AG08395 (cell line): Measurements from ENCODE around the gene TBC1D4.

Source experiments
- DNase-seq: peaks from one replicate; pipeline ENCODE4 v3.0.0; 2012; ENCODE audit warnings: mixed read lengths, low spot score

Gene TBC1D4

DNA sequence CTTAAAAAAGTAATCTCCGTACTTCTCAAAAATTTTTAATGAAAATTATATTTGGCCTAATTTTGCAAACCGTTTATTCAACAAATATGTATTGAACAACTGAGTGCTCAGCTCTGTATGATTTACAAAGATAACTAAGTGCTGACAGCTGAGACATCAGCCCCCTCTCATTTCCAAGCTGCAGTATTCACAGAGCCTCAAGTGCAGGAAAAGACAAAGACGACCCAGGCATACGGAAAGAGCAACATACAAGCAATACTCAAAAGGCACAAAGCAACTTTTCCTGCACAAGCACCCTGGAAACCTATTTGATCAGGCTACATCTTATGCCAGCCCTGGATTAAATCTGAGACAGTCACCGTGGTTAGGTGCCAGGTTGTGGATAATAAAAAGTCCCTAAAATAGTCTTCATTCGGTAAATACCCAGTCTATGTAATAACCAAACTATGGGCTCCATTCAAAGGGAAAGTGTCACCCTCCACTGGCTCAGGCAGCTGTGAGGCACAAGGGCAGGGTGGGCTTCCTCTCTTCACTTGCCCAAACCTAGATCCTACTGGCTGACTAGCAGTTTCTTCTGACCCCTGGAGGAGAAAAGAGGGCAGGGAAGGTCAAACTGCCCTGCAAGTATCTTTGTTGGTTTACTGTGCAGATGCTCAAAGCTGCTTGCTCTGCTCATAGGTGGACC lies 65.5 kb downstream of the TBC1D4 start:
- no peak for DNase-seq

DNA sequence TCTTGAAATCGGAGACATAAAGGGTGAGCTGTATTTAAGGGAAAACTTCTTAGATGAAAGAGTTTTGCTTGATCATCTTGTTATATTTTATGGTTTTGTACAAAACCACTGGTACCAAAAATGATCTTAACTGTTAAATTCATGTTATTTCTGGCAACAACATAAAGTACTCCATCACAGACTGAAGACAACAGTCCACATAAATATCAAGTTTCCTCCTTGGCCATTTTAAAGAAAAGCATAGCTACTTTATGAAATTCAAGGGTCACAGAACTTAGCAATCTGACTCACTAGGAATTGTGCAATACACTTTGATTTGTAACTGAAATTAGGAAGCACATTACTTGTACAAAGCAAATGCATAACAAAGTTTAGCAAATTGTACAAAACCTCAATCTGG lies 66.3 kb downstream of the TBC1D4 start:
- DNase-seq: peak; percentile 50

DNA sequence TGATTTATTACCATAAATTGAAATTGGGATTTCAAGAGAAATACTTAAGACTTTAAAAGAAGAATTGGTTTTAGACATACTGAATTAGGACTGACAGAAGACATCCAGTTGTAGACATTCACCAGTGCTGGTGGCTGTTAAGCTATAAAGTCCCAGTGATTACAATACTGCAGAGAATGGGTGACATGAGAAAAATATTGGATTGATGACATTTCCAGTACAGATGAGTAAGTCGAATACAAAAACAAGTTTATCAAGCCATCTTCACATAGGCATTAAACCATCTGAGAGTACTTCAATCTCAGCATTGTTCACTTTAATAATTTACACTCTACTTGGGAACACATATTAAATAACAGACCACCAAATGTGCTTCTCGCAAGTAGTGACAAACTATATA lies 66.8 kb downstream of the TBC1D4 start:
- DNase-seq: no peak

DNA sequence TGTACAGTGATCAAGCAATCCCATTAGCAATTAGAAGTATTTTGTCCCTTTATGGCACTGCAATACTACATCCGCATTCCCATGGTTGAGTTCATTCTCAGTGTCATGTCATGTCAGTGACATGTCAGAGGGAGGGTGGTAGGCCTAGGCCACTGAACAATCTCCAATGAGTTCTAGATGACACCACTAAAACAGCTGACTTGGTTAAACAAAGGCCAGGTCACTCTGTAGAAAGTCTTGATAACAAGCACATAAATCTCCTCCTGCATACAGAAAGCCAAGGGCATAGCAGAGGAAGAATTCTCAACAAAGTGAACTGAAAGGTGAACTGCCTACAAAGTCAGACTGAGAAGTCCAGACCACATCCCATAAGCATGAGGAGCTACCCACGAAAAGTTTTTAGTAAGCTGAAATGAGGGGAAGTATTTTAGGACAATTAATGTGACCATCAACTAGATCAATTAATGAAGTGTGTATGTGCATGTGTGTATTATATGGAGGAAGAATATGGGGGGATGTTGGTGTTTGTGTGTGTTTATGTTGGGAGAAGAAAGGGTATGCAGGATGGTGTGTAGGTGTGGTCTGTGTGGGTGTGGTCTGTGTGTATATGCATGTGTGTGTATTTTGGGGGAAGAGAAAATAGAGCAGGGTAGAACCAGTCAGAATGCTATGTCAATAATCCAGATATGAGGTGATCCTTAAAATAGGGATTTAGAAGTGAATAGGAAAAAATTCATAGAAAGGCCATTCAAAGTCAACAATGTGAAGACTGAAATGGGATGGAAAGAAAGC lies 67.7 kb downstream of the TBC1D4 start:
- no peak for DNase-seq

DNA sequence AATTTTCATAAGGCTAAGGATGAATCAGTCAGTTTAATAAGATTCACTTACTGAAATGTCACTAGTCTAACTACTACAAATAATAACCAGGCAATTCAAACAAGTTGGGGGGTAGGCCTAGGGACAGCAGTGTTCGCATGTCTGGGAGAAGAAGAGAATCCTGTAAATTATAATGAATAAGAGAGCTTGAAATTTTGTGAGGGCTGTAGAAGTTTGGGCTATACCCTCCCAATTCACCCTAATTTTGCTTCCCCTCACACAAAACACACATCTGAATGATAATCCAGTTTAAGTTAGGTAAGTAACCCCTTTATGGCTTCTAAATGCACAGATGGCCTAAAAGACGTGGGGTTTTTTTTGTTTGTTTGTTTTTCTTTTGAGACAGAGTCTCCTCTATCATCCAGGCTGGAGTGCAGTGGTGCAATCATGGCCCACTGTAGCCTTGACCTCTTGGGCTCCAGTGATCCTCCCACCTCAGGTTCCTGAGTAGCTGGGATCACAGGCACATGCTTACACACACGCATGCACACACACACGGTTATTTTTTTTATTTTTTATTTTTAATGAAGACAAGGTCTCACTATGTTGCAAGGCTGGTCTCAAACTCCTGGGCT lies 69.9 kb downstream of the TBC1D4 start:
- DNase-seq: no peak

DNA sequence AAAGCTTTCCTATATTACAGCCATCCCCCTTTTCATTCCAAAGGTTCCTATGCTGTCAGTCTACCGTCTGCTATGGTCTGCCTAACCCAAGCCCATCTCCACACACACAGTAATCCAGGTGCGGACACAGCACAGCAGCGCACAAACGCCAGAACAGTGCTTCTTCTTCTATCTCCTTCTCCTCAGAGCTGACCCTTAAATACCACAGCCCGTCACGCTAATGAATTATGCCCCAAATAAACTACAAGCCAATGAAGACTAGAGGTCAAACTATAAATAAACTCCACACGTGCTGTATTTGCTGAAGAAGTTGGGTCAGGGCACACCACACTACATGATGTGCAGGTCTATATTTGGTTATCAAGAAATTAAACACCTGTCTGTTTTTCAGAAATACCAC lies 71.8 kb downstream of the TBC1D4 start:
- no peak for DNase-seq

DNA sequence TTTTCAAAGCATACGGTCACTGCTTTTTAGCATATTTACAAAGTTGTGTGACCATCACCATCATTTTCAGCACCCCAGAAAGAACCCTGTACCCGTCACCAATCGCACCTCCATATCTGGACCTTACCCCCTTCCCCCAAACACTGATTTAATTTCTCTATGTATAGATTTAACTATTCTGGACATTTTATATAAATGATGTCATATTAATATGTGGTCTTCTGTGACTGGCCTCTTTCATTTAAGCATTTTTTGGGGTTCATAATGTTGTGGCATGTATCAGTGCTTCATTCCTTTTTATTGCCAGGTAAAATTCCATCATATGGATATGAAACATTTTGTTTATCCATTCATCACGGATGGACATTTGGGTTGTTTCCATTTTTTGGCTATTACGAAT lies 74.0 kb downstream of the TBC1D4 start:
- DNase-seq: no peak

DNA sequence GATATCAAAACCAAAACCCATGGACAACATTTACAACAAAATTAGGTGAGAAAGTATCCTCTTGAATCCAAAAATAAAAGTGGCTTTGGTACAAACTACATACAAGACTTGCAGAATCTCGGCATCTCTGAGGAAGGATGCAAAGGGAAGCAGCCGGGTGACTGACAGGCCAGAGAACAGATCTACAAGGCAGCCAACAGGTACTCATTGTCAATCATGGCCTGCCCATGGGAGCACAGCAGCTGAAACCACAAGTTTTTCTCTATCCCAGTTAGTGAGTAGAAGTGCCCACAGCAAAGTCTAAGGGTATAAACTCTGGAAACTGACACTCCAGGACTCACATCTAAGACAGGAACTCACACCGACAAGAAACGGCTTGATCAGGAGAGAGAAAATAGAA lies 74.5 kb downstream of the TBC1D4 start:
- no peak for DNase-seq

DNA sequence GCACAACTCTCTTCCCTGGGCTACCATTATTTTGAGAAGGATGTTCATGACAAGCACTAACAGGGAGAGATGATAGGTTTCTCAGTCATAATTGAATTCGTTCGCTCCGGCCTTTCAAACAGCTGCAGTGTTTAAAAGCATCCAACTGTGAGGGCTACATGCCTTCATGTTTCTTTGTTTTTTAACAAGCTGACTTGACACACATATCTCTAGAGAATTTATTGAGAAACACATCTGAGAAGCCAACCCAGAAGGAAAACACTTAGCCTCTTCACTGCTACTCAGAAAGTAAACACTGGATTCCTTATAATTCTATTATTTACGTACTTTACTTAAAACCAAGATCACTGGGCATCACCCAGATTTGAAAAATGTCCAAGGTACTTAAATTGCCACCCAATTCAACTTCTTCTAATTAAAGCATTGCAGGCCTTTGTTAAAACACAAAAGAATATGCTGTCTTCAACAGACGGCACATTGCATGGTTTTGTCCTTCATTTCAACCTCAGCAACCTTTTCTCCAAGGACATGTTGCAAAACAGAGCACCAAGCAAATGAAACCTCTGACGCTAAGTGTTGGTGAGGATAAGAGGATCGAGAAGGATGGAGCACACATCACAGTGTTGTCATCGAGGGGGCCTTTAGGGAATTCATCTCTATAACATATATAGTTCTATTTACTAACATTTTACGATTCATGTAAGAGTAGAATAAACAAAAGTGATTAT lies 75.8 kb downstream of the TBC1D4 start:
- DNase-seq: peak; percentile 13

DNA sequence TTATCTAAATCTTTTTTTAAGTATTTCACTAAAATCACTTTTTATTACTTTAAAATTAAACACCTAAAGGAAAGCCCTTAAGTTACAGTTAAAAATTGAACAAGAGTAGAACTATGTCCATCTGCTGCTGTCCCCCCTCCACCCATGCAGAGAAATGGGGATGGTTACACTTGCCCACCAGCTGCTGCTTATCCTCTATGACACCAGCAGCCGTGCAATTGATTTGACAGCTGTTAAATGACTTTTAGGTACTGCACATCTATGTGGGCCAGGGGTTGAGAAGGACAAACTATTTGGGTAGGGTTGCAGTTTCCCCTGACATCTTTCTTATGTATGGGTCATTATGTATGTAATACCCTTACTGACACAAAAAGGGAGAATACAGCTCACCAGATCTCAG lies 77.2 kb downstream of the TBC1D4 start:
- DNase-seq: no peak

DNA sequence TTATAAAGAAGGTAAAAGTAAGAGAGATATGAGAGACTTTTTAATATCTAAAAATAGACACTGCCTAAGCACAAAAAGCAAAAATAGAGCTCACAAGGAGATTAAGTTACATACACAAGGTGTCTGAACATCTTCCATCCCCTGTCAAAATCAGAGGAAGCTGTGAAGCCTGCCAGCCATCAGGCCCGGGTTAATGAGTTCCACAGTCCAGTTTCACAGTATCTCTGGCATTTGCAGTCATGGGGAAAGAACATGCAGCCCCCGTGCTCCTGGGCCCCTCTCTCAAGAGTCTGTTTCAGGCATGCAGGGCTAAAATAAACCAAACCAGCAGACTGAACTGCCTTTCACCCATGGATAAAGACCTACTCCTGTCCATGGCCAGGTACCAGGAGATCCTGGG lies 79.2 kb downstream of the TBC1D4 start:
- DNase-seq: no peak

DNA sequence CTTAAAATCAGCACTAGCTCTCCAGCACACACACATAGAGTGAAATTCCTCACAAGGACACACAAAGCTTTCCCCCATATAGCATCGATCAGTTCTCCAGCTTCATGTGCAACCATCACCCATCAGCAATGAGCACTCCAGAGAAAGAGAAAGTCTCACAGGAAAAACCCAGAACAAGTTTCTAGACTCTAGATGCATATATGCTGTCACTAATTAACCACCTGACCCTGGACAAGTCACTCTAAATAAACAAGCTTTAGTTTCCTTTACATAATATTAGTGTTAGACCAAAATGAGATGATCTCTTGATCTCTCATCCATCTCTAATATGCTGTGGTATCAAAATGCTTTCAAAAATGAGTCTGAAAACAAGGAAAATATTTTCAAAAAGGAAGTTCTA lies 81.2 kb downstream of the TBC1D4 start:
- DNase-seq: no peak

DNA sequence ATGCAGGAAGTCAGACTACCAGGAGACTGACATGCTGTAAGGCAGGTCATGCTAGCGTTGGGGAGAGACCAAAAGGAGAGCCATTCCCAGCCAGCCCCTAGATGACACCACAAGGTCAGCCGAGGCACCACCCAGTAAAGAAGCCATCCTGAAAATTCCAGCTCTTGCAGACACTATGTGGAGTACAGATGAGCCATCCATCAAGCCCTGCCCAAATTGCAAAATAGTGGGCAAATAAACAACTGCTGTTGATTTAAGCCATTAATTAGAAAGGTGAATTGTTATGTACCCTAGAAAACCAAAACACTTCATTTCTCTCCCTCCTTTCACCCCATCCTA lies 82.1 kb downstream of the TBC1D4 start:
- DNase-seq: no peak

DNA sequence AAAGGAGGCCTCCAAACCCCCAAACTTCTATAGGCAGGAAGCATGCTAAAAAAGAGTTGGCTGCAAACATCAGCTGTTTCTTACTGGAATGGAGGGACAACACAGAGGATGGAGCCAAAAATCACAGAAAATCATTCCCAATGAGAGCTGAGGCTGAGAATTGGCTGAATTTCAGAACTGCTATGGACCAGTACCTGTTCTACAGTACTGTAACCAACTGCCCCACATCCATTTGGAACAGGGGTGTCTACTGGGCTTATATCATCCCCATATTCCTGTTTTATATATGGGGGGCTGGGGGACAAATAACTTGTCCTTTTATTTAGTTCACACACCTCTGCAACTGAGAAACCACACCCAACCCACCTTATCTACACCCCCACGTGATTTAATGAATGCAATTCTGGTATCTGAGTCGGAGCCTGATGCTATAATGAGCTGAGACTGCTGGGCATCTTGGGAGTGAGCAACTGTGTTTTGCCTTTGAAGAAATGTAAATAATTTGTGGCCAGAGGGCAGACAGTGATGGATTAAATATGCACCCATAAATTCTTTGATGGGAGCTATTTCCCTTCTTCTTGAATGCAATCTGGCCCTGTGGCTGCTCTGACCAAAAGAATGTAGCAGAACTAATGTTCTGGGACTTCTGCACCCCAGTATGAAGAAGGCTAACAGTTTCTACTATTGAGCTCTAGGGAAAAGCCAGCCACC lies 82.6 kb downstream of the TBC1D4 start:
- no peak for DNase-seq

DNA sequence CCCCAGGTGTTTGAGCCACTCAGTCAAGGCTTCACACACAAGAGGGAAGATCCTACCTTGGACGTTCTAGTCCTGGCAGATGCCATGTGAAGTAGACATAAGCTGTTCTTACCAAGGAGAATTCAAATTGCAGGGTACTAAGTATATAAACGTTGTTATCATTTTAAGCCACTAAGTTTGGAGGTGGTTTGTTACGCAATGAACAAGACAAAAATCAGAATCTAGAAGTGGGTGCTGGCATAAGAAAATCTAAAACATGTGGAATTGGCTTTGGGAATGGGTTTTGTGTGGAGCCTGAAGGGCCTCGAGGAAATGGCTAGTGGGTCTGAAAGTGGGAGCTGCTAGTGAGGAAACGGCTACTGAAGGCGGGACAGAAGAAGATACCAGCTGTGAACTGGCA lies 83.9 kb downstream of the TBC1D4 start:
- DNase-seq: no peak

DNA sequence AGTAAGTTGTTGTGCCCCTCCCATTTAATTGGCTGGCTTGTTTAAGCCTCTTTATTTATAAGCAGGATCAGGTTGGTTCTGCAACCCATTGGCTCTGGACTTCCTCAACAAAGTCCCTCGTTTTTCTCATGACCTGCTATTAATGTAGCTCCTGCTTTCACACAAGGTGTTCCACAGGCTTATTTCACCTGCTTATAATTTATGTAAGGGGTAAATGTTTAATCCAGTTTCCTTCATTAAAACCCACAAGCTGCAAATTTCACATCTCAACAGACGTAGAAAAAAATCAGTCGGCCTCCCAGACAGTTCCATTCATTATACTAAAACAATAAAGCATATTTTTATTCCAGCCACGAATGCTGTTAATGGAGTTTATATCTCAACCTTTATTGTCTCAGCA lies 86.1 kb downstream of the TBC1D4 start:
- no peak for DNase-seq

DNA sequence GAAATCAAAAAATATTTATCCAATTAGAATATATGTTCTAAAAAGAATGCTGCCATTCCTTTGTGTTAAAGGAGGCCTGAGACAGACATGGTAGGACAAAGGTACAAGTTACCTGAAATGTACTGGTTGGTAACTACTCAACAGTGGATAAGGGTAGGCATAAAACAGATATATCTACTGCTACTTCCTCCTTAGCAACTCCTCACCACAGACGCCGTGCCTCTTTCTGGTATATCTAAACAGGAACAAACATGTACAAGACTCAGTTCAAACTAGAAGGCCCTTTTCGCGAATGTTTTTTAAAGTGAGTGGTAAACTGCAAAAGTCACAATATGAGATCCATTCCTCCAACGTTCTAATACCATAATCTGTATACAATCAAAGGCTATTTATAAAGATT lies 86.9 kb downstream of the TBC1D4 start:
- DNase-seq: no peak

DNA sequence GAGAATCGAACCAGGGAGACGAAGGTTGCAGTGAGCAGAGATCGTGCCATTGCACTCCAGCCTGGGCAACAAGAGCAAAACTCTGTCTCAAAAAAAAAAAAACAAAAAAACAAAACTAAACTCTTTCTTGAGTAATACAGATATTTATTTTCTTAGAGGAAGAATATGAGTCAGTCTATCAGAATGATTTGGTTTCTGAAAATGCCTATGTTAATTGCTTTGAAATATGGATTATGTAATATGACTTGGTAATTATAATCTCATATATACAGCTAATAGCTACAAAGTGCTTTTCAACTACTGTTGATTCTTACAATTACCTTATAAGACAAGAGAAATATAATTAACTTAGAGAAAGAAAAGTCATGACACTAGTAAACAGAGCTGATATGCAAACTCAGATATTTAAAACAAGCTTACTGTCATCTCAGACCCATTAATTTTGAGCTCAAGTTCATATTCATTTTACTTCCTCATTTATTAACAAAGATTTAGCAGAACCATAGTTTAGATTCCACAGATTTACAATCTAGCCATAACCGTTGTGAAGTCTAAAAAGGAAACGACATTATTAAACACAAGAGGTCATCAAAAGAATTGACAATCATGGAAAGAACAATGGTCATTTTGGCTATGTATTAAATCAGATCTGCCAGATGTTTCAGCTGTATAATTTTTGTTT lies 88.0 kb downstream of the TBC1D4 start:
- DNase-seq: peak; percentile 11

DNA sequence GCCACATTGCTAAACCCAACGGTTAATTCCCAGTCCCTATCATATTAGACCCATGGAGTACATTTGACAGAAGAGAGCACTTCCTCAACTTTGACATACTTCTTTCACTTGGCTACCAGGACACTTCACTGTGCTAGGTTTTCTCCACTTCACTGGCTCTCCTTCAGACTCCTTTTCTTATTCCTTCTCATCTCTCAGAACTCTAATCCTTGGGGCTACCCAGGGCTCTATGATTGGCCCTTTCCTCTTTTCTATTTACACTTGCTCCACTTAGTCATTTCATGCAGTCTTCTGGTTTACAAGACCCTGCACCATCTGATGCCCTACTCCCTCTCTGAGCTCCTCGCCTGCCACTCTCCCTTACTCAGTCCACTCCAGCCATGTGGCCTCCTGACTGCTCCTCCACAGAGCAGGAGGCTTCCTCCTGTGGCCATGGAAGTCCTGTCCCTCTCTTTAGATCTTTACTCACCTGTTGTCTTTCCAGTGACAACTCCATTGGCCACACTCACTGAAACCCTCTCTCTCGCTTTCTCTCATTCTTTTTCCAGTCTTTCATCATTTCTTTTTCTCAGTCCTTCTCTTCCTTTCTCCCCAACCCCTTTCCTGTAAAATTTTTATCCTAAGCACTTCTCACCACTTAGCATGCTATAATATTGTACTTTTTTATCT lies 90.4 kb downstream of the TBC1D4 start:
- peak; percentile 4 for DNase-seq

DNA sequence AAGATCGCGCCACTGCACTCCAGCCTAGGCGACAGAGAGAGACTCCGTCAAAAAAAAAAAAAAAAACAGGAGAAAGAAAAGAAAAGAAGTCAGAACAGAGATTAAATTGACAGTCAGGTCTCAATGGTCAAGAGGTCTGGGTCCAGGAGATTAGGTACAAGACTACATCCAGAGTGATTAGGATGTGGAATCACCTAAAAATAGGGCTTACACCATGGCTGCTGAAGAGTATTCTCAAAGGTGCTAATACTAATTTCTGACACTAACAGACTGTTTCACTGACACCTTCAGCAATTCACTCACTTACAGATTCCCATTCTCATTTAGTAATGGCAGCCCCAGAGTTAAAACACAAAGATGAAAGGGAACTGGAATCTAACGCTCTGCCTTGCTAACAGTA lies 91.7 kb downstream of the TBC1D4 start:
- no peak for DNase-seq

DNA sequence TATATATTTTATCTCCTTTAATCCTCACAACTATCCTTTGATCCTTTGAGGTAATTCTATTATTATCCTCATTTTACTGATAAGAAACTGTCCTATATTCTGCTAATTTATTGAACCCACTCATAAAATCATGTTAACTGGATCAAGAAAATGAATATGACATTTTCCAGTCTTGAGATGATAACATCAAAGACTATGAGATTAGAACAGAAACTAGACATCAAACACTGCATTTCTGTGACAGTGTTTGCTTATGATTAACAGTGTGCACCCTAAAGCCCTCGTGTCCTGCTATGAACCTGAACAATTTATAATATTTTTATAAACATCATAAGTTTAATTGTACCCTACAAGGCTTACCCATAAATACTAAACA lies 96.3 kb downstream of the TBC1D4 start:
- DNase-seq: no peak
